GM21447 (cell line): Measurements from ENCODE around the gene PCSK6.

ENCODE experiments used
- ATAC-seq: cut with Tn5 transposase; IDR thresholded peaks from one replicate; pipeline ENCODE4 v1.9.1; 2021; ENCODE audit not compliant: unreplicated experiment

PCSK6 gene

GRCh38 chr15:101315736-101316135 is 173.8 kb downstream of the PCSK6 start:
- ATAC-seq, result no peak

- ATAC-seq, result no peak
These were observed 175.0 kb downstream of the PCSK6 start for GRCh38 chr15:101314336-101315125.

GRCh38 chr15:101313041-101313761 is 176.3 kb downstream of the PCSK6 start:
- no peak for ATAC-seq

DNA sequence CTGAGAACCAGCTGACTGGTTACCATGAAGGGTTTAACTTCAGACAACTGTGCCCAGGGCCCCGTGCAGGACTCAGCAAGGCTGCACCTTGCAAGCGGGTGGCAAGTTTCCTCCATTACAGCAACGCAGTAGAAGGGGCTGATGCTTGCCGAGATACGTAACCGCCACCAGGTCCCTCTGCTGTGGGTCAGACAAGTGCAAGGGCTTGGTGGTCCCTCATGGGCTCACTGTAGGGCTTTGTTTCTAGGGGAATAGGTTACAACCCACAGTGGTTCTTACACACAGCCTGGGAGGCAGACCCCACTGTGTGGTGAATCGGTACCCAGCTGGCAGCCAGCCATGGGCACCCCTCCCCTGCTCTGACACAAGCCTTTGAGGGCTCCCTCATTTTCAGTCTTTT is 179.0 kb downstream of the PCSK6 start:
- no peak for ATAC-seq

DNA sequence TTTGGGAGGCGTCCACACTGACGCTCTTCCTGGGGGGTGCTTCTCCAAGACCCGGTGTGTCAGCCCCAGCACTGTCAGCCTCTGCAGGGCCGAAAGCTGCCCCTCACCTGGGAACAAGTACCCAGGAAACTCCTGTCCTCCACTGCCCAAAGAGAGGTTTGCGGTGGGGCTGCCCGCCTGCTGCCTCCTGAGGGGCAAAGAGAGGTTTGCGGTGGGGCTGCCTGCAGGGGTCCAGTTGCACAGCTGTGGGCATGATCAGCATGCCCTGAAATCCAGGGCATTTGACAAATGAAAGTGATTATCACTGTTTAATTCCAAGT is 179.4 kb downstream of the PCSK6 start:
- no peak for ATAC-seq

DNA sequence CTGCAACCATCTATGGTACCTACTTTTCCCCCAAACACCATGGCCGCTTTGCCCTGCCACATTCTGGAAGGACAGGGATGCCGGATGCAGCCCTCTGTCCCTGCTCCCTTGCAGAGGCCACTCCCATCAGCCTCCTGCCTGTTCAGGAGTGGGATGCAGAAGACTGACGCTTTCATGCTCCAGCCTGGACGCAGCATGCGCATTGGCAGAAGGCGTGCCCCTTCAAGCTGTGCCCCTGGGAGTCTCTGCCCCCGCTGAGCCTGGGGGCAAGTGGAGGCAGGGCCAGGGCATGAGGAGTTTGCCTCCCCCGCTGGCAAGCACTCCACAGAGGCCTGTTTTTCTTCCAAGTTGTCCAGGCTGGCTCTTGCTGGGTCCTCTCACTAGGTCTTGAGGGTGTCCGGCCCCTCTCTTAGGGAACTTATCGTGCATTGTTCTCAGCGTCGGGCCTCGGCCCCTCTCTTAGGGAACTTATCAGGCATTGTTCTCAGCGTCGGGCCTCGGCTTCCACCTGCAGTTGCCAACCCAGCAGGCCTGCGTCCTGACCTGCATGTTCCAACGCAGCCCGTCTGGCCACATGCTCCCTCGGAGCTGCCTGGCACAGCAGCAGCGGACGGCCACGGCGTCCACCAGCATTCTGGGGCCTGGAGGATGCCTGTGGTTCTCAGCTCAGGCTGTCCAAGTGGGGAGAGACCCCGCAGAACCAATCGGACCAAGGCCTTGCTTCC is 179.9 kb downstream of the PCSK6 start:
- ATAC-seq, result no peak

DNA sequence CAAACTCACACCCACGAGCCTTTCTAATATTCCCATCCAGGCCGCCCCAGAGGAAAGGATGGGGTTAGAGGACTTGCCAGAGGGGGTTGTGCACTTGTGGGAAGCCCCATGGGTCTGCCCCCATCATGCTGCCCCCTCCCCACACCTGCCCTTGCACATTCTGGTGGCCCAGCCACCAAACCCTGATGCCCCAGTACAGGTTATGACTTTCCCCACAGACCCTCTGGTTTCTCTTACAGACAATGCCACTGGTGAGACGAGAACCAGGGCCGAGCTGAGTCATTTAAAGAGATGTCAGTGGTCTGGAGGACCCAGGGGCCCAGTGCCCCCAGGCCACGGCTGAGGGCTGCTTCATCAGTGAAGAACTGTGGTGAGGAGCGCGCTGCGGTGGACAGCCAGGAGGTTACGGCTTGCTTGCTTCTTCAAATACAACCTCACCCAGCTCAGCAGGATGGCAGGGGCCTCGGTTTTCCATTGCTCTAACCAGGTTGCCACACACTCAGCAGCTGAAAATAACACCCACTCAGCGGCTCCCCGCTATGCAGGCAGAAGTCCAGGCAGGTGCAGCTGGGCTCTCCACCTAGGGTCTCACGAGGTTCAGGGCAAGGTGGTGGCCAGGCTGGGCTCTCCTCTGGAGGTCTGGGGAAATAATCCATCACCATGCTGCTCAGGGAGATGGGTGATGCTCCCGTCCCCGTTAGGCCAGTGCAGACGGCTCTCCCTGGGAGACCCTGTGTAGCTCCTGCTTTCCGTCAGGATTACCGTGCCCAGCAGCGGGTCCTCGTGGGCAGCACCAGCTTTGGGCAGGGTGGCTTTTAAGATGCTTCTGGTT is 180.7 kb downstream of the PCSK6 start:
- ATAC-seq, result no peak

DNA sequence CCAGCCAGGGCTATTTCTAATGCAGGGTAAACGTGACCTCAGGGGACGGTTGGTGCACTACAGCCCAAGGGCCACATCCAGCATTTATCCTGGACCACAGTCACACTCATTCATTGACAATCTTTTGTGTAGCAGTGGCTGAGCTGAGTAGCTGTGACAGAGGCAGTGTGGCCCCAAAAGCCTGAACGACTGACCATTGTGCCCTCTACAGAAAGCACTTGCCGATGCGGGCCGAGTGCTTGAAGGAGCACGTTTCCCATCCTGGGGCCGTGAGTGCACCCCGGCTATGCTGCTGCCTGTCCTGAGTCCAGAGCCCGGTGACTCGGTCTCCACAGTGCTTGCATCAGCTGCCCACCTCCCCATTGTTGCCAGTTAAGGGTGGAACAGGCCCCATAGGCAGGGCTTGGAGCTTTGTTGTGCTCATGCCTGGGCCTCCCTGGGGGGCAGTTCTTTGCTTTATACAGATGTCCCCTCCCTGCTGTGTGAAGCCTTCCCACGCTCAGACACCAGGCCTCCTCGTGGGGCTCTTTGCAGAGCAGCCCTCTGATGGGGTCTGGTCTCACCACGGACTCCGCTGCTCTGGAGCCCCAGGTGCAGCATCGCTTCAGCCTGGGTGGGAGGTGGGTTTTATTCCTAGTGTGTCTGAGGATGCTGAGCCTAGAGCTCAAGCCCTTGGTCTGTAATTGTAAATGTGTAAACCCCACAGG is 181.5 kb downstream of the PCSK6 start:
- ATAC-seq, result no peak

GRCh38 chr15:101307048-101307896 is 182.2 kb downstream of the PCSK6 start:
- ATAC-seq, result no peak

- no peak for ATAC-seq
These were observed 183.0 kb downstream of the PCSK6 start for GRCh38 chr15:101306341-101307047.

DNA sequence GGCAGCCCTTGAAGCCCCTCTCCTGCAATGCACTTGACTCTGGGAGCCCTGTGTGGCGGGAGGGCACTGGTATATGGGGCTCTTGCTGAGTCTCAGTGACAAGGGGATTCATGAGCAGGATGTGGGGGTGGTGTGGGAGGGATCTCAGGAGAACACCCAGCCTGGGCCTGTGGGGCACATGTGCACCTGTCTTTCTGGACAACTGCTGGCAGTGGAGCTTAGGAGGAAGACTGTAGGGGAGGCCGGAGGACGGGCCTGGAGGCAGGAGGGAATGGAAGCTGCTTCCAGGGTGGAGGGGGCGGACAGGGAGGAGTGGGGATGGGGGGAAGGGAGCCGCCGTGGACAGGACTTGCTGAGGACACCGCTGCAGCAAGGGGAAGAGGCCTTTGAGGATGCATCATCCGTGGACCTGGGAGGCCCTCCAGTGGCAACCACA is 183.7 kb downstream of the PCSK6 start:
- no peak for ATAC-seq

DNA sequence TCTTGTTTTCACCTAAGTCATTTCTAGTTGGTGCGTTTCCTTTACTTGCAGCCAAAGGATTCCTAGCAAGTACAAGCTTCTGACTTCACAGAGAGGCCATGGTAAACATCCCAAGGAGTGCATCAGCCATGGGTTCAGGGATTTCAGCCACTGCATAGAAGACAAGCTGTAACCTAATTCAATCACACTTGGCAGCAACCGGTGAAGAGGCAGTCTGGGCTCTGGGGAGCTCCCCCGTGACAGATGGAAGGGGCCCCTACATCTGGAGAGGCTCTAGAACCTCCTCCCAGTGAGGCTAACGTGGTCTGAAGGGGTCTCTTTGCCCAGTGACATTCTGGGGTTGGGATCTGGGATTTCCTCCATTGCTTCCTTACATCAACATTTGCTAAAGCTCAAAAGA is 186.1 kb downstream of the PCSK6 start:
- no peak for ATAC-seq

DNA sequence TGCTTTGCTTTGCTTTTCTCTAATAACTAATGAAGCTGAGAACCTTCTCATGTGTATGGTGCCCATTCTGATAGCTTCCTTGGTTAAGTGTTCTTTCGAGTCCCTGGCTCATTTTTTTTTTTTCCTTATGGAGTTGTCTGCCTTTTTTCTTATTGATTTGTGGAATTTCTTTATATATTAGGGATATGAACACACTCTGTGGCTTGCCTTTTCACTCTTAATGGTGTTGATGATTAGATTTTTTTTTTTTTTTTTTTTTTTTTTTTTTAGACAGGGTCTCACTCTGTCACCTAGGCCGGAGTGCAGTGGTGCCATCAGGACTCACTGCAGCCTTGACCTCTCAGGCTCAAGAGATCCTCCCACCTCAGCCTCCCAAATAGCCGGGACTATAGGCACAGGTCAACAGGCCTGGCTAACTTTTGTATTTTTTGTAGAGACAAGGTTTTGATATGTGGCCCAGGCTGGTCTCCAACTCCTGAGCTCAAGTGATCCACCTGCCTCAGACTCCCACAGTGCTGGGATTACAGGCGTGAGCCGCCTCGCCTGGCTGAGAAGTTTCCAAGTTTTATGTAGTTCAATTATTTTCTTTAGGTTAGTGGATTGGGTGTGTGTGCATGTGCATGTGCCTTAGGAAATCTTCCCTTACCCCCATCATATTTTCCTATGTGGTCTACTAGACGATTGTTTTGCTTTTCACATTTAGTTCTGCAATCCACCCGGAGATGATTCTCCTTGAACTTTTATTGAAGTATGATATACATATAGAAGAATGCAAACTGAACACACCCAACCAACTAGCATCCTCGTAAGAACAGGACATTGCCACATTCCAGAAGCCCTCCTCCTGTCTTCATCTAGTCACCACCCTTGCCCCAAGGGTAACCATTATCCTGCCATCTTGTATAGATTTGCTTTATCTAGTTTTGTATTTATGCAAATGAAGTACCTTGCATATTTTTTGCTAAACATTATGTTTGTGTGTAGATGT is 192.8 kb downstream of the PCSK6 start:
- no peak for ATAC-seq

DNA sequence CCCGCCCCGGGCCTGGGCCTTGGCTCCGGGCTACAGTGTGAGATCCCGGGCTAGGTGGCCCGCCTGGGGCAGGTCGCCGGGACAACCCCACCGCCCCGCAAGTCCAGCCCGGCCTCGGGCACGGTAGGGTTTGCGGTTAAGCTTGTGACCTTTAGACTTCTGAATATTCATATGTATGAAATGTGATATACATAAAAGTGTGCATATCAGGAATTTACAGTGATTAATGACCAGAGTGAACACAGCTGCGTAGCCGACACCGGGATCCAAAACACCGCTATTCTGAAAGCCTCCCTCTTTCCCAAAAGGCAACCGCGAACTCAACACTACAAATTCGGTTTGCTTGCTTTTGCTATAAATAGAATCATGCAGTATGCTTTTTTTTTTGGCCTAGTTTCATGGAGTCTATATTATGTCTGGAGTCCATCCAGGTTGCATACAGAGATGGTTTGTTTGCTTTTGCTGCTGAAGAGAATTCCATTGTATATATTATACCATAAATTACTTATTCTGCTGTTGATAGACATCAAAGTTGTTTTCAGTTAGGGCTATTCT is 193.8 kb downstream of the PCSK6 start:
- ATAC-seq, result no peak

DNA sequence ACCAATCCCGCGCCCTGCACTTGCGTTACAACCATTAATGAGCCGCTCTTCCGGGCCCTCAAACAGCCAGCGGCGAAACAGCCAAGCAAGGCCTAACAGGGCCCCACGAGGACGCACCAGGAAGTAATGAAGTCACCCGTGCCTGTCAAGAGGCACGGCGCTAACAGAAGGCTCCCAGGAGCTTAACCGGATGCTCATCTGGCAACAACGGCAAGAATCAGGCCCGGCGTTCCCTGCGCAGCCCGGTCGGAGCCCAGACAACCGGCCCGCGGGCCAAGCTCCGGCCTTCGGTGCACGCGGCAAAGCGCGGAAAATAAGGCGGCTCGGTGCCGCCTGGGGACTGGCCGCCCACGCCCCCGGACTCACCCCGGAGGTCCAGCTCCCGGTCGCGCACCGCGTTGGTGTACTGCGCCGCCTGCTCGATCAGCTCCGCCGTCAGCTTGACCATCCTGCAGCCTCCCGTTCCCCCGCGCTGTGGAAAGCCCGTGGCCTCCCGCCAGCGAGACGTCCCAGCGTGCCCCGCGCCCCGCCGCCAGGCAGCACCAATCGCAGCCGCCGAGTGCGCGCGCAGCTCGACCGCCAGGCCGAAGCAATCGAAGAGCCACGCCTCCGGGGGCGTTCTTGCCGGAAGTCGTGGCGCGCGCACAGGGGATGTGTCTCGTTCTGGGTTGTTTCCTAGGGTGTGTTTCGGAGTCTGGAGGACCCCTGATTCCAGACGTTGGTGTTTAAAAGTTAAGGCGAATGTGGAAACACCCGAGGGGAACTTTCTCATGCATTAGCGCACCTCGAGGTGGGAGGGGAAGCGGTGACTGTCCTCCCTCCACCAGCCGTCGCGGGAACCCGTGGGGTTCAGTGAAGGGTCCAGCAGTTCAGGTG is 194.5 kb downstream of the PCSK6 start, which contains the start of gene SNRPA1:
SNRPA1 (minus strand) TSS at position 518 of the 876 bp plus-strand sequence; CDS start at position 448, 70 bp downstream.
- peak; percentile 73 for ATAC-seq

- ATAC-seq, result no peak
These were observed 196.4 kb downstream of the PCSK6 start for GRCh38 chr15:101293122-101293521.
